Chondrocyte (in vitro differentiated cells): Measurements from ENCODE around the gene MYPN. TPM values are rescaled to one million over a fixed set of nuclear protein-coding genes. Genes with fewer than 3 reads are reported as not detected.

Experiments used
- DNase-seq: peaks from one replicate; pipeline ENCODE4 v3.0.0; 2021; ENCODE audit warnings: mixed read lengths, low spot score
- H3K27ac Mint-ChIP-seq: one replicate; pipeline ENCODE4 v1.8.0; 2021; ENCODE audit warnings: mild to moderate bottlenecking, moderate library complexity, mixed read lengths; ENCODE audit not compliant: unreplicated experiment
- H3K27me3 Mint-ChIP-seq: 2 replicates; pipeline ENCODE4 v1.8.0; 2021; ENCODE audit warnings: low read depth, mixed read lengths
- H3K36me3 Mint-ChIP-seq: 2 replicates; pipeline ENCODE4 v1.8.0; 2021; ENCODE audit warnings: low read depth, mixed read lengths
- H3K4me1 Mint-ChIP-seq: 2 replicates; pipeline ENCODE4 v1.8.0; 2021; ENCODE audit warnings: low read depth, mild to moderate bottlenecking, mixed read lengths
- H3K4me3 Mint-ChIP-seq: one replicate; pipeline ENCODE4 v1.8.0; 2021; ENCODE audit warnings: mild to moderate bottlenecking, moderate library complexity, mixed read lengths; ENCODE audit not compliant: unreplicated experiment
- H3K9me3 Mint-ChIP-seq: 2 replicates; pipeline ENCODE4 v1.8.0; 2021; ENCODE audit warnings: low read depth, mixed read lengths
- CTCF ChIP-seq: fragments of 200-600 bp; sonication (generic); IDR thresholded peaks from 2 replicates; pipeline ENCODE4 v1.5.0; 2021; ENCODE audit warnings: antibody characterized with exemption, mild to moderate bottlenecking, moderate library complexity
- total RNA-seq: library from RNA; stranded (reverse); gene quantifications from 3 replicates; pipeline ENCODE4 v1.2.1, GENCODE V29; 2021

Gene MYPN
- total RNA-seq, 1 donor from 2014 or later: 0.10 TPM

- Mint-ChIP-seq H3K4me3 (peak overlapping the region; percentile 28), H3K36me3 (no peaks in the 10 kb centered on the region), H3K27ac (peak overlapping the region; percentile 98), H3K4me1 (peaks cover 26% of the 10 kb centered on the region), H3K9me3 (no peaks in the 10 kb centered on the region), H3K27me3 (no peaks in the 10 kb centered on the region)
- no peak for DNase-seq
- TF ChIP-seq CTCF: no peak
Measured at GRCh38 chr10:68135922-68136792, 26.9 kb downstream of the MYPN start.

- Mint-ChIP-seq H3K36me3 (no peaks in the 10 kb centered on the region), H3K9me3 (no peaks in the 10 kb centered on the region), H3K27me3 (no peaks in the 10 kb centered on the region), H3K4me3 (no peak overlapping the region), H3K4me1 (peaks cover 26% of the 10 kb centered on the region), H3K27ac (no peak overlapping the region)
- peak; percentile 23 for TF ChIP-seq CTCF
- no peak for DNase-seq
Measured at GRCh38 chr10:68137171-68137570, 27.9 kb downstream of the MYPN start.

- no peaks in the 10 kb centered on the region for H3K9me3 Mint-ChIP-seq
- DNase-seq: no peak
- no peak overlapping the region for H3K27ac Mint-ChIP-seq
- no peak overlapping the region for H3K4me3 Mint-ChIP-seq
- no peaks in the 10 kb centered on the region for H3K36me3 Mint-ChIP-seq
- TF ChIP-seq CTCF: no peak
- H3K4me1 Mint-ChIP-seq: peaks cover 26% of the 10 kb centered on the region
- no peaks in the 10 kb centered on the region for H3K27me3 Mint-ChIP-seq
Measured at GRCh38 chr10:68138526-68138925, 29.2 kb downstream of the MYPN start.

- Mint-ChIP-seq H3K36me3 (no peaks in the 10 kb centered on the region), H3K4me3 (no peak overlapping the region)
- no peak for DNase-seq
Measured at GRCh38 chr10:68139448-68140272, 30.4 kb downstream of the MYPN start.

More at GRCh38 chr10:68139448-68140272, 30.4 kb downstream of the MYPN start:
- Mint-ChIP-seq H3K4me1 (peaks cover 26% of the 10 kb centered on the region), H3K27me3 (no peaks in the 10 kb centered on the region), H3K9me3 (no peaks in the 10 kb centered on the region), H3K27ac (no peak overlapping the region)
- TF ChIP-seq CTCF: no peak
